Neural progenitor cell (in vitro differentiated cells): ENCODE results near the gene MLN. TPM values are rescaled to one million over a fixed set of nuclear protein-coding genes. Genes with fewer than 3 reads are reported as not detected.

ENCODE experiments used
- DNase-seq: peaks from one replicate; pipeline ENCODE4 v3.0.0-alpha.2; 2016; ENCODE audit warnings: low spot score
- H2AFZ ChIP-seq: fragments of 200-600 bp; sonication (generic); replicated peaks from 2 replicates; pipeline ENCODE4 v1.6.1; 2016; ENCODE audit warnings: antibody characterized with exemption
- H3F3A ChIP-seq: fragments of 200-600 bp; sonication (generic); 2 replicates; pipeline ENCODE4 v1.6.1; 2016; ENCODE audit warnings: antibody characterized with exemption, low read depth
- H3K27ac ChIP-seq: fragments of 200-600 bp; sonication (generic); 2 replicates; pipeline ENCODE4 v1.5.1; 2016; ENCODE audit warnings: mild to moderate bottlenecking
- H3K27me3 ChIP-seq: fragments of 200-600 bp; sonication (generic); 2 replicates; pipeline ENCODE4 v1.6.1; 2016; ENCODE audit warnings: mild to moderate bottlenecking, moderate library complexity
- H3K36me3 ChIP-seq: fragments of 200-600 bp; sonication (generic); 2 replicates; pipeline ENCODE4 v1.5.1; 2016
- H3K4me1 ChIP-seq: fragments of 200-600 bp; sonication (generic); 2 replicates; pipeline ENCODE4 v1.6.1; 2016; ENCODE audit warnings: mixed run types
- H3K4me2 ChIP-seq: fragments of 200-600 bp; sonication (generic); 2 replicates; pipeline ENCODE4 v1.6.1; 2016
- H3K4me3 ChIP-seq: fragments of 200-600 bp; sonication (generic); 2 replicates; pipeline ENCODE4 v1.5.1; 2016
- H3K79me2 ChIP-seq: fragments of 200-600 bp; sonication (generic); 2 replicates; pipeline ENCODE4 v1.6.1; 2016; ENCODE audit warnings: low read depth
- H3K9ac ChIP-seq: fragments of 200-600 bp; sonication (generic); 2 replicates; pipeline ENCODE4 v1.6.1; 2016
- H3K9me3 ChIP-seq: fragments of 200-600 bp; sonication (generic); 2 replicates; pipeline ENCODE4 v1.5.1; 2016; ENCODE audit warnings: low read depth
- H4K20me1 ChIP-seq: fragments of 200-600 bp; sonication (generic); 2 replicates; pipeline ENCODE4 v1.6.1; 2016; ENCODE audit warnings: low read depth
- H3K27ac Mint-ChIP-seq: 3 replicates; pipeline ENCODE4 v1.8.0; 2021; ENCODE audit warnings: mixed read lengths
- H3K27me3 Mint-ChIP-seq: 2 replicates; pipeline ENCODE4 v1.8.0; 2022; ENCODE audit warnings: low read depth, mild to moderate bottlenecking, inconsistent platforms, moderate library complexity, mixed read lengths; ENCODE audit not compliant: insufficient read depth
- H3K36me3 Mint-ChIP-seq: 3 replicates; pipeline ENCODE4 v1.8.0; 2021; ENCODE audit warnings: mixed read lengths
- H3K4me1 Mint-ChIP-seq: 3 replicates; pipeline ENCODE4 v1.8.0; 2021; ENCODE audit warnings: mixed read lengths
- H3K4me3 Mint-ChIP-seq: 3 replicates; pipeline ENCODE4 v1.8.0; 2021; ENCODE audit warnings: mild to moderate bottlenecking, moderate library complexity, mixed read lengths
- H3K9me3 Mint-ChIP-seq: 3 replicates; pipeline ENCODE4 v1.8.0; 2020; ENCODE audit warnings: mixed read lengths
- CTCF ChIP-seq: fragments of 200-600 bp; sonication (generic); IDR thresholded peaks from 2 replicates; pipeline ENCODE4 v1.5.1; 2017; ENCODE audit warnings: antibody characterized with exemption, mild to moderate bottlenecking
- EZH2 ChIP-seq: fragments of 200-600 bp; sonication (generic); IDR thresholded peaks from 2 replicates; pipeline ENCODE4 v1.6.1; 2017; ENCODE audit warnings: antibody characterized with exemption, mild to moderate bottlenecking, moderate library complexity
- EZH2phosphoT487 ChIP-seq: fragments of 200-600 bp; sonication (generic); IDR thresholded peaks from 2 replicates; pipeline ENCODE4 v1.6.1; 2017; ENCODE audit warnings: antibody characterized with exemption
- total RNA-seq: library from RNA; depleted of rRNA; stranded (reverse); fragments of >200 nt; gene quantifications from 2 replicates; pipeline ENCODE4 v1.2.3, GENCODE V29; 2015; ENCODE audit warnings: low replicate concordance

The MLN gene
- total RNA-seq, 1 donor from 2014 or later, result not detected

GRCh38 chr6:33770833-33771145, 33.0 kb downstream of the MLN start:
- Mint-ChIP-seq H3K4me3 (no peak overlapping the region), H3K27ac (no peak overlapping the region), H3K9me3 (no peaks in the 10 kb centered on the region), H3K27me3 (peaks cover 2% of the 10 kb centered on the region), H3K36me3 (peaks cover 19% of the 10 kb centered on the region), H3K4me1 (peaks cover 34% of the 10 kb centered on the region)
- Histone ChIP-seq H3K27me3 (no peaks in the 10 kb centered on the region), H3F3A (peaks cover 29% of the 10 kb centered on the region), H3K4me2 (no peak overlapping the region), H3K27ac (no peak overlapping the region), H2AFZ (no peak overlapping the region), H4K20me1 (peaks cover 12% of the 10 kb centered on the region), H3K4me1 (peaks cover 27% of the 10 kb centered on the region), H3K79me2 (no peaks in the 10 kb centered on the region), H3K9ac (no peak overlapping the region), H3K4me3 (no peak overlapping the region), H3K9me3 (no peaks in the 10 kb centered on the region), H3K36me3 (no peaks in the 10 kb centered on the region)
- DNase-seq, result no peak
- no peak for TF ChIP-seq EZH2
- TF ChIP-seq CTCF, result no peak

- H3K27me3 ChIP-seq, result no peaks in the 10 kb centered on the region
- peaks cover 27% of the 10 kb centered on the region for H3K4me1 ChIP-seq
- H3K4me3 ChIP-seq, result no peak overlapping the region
- peak overlapping the region; percentile 85 for H3K27ac Mint-ChIP-seq
- H3K9me3 Mint-ChIP-seq, result no peaks in the 10 kb centered on the region
- H3K36me3 Mint-ChIP-seq, result peaks cover 16% of the 10 kb centered on the region
- peaks cover 29% of the 10 kb centered on the region for H3F3A ChIP-seq
- H3K9ac ChIP-seq, result no peak overlapping the region
- no peak for TF ChIP-seq CTCF
- no peak for TF ChIP-seq EZH2
- no peak for TF ChIP-seq EZH2phosphoT487
- no peaks in the 10 kb centered on the region for H3K9me3 ChIP-seq
- no peaks in the 10 kb centered on the region for H3K79me2 ChIP-seq
- no peaks in the 10 kb centered on the region for H3K36me3 ChIP-seq
- H4K20me1 ChIP-seq, result peaks cover 12% of the 10 kb centered on the region
- H3K27me3 Mint-ChIP-seq, result peaks cover 3% of the 10 kb centered on the region
- H3K4me1 Mint-ChIP-seq, result peaks cover 34% of the 10 kb centered on the region
- H3K4me3 Mint-ChIP-seq, result no peak overlapping the region
- H3K4me2 ChIP-seq, result peak overlapping the region; percentile 17
- DNase-seq, result no peak
- no peak overlapping the region for H3K27ac ChIP-seq
- H2AFZ ChIP-seq, result no peak overlapping the region
Observed at GRCh38 chr6:33770124-33770832, 33.5 kb downstream of the MLN start.

DNA sequence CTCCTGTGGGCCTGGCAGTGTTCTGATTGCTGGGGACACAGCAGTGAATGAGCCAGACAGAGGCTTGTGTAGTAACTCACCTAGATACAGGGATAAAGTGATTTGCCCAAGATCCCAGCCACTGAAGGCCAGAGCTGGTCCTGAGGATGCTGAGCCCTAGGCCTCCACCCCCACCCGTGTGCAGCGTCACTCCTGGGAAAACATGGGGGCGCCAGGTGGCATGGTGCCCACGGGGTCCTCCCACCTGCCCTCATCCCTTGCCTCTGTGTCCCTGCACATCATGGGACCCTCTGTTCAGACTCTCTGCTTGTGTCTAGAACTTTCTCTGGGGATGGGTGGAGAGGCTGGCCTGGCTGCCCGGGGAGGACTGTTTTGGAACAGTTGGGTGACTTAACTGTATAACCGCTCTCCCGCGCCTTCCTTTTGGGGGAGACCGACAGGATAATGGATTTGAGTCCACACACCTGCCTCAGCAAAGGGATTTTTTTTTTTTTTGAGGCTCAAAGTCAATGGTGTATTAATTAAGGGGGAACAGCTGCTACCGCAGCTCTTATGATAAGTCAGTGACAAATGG, 34.5 kb downstream of the MLN start:
- peaks cover 34% of the 10 kb centered on the region for H3K4me1 Mint-ChIP-seq
- H3K27ac Mint-ChIP-seq, result no peak overlapping the region

More for the DNA sequence above, 34.5 kb downstream of the MLN start:
- Histone ChIP-seq H3K4me3 (no peak overlapping the region), H4K20me1 (peaks cover 12% of the 10 kb centered on the region), H3F3A (peaks cover 29% of the 10 kb centered on the region), H3K4me1 (peaks cover 27% of the 10 kb centered on the region), H3K79me2 (no peaks in the 10 kb centered on the region), H3K9ac (no peak overlapping the region), H3K4me2 (no peak overlapping the region), H3K36me3 (no peaks in the 10 kb centered on the region), H3K27me3 (no peaks in the 10 kb centered on the region), H2AFZ (no peak overlapping the region), H3K9me3 (no peaks in the 10 kb centered on the region), H3K27ac (no peak overlapping the region)
- DNase-seq, result no peak
- Mint-ChIP-seq H3K36me3 (peaks cover 9% of the 10 kb centered on the region), H3K9me3 (no peaks in the 10 kb centered on the region), H3K27me3 (peaks cover 4% of the 10 kb centered on the region), H3K4me3 (no peak overlapping the region)
- TF ChIP-seq CTCF, result no peak
- TF ChIP-seq EZH2phosphoT487, result no peak
- TF ChIP-seq EZH2, result no peak
